T-helper 22 cell (primary cell): Measurements from ENCODE around the gene ALDH1A3.

Experiments
- DNase-seq: peaks from one replicate; pipeline ENCODE4 v3.0.0-alpha.2; 2020; ENCODE audit warnings: low read depth

ALDH1A3 gene

DNA sequence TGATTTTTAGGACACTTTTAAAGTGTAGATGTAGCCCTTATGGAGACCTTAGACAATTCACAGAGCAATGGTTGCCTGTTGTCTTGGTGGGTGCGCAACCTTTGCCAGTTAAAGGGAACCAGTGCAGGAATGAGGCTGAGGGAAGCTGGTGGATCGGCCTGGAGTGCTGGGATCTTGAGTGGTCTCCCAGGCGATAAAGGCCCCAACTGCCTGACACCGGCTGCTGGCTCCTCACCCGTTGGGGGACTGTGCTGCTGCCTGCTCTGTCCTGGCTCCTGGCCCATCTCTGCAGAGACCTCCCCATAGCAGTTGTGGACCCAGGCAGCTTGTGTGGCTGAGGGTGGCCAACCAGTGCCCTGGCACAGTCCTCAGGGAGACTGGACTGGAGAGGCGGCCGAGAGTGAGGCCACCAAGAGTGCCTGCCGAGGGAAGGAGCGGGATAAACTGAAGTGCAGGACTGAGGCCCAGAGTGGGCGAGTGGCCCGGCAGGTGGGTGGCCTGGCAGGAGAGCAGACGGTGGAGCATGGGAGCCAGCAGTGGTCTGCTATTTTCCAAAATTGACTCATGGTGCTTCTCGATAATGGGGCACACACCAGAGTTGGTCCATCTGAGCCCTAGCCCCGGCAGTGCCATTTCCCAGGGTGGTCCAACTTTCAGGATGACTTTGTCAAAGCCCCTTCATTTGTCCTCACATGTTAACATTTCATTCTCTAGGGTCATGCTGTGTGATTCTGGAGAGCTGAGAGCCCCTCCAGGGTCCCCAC is 2.1 kb downstream of the ALDH1A3 start:
- DNase-seq: no peak

DNA sequence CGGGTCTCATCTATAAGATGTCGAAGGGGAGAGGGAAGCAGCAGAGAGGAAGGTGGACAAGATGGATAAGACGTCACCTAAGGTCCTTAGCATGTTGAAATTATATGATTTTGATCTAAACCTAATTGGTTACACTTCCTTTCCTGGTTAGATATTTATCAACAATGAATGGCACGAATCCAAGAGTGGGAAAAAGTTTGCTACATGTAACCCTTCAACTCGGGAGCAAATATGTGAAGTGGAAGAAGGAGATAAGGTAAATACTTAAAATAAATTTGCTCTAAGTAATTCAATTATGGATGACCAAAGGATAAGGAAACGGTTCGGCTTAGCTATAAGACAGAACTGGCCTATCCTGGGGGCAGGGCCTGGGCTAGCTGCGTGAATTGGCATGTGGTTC is 5.5 kb downstream of the ALDH1A3 start:
- no peak for DNase-seq

DNA sequence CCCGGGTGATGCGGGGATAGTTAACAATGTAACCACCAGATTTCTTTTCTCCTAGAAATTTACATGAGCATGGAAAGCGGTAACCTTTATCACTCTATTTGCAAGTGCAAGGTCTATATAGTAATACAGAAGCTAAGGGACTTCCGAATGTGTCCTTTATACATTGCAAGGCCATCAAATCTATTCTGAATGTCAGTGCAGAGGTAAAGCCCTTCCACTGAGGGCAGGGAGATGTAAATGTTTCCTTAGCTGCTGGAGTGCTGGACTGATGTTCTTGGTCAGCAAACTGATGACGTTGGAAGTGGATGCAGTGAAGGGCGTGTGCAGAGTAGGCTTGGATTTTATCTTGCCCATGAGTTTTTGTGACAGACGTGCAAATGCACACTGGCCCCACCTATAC is 6.2 kb downstream of the ALDH1A3 start:
- no peak for DNase-seq

DNA sequence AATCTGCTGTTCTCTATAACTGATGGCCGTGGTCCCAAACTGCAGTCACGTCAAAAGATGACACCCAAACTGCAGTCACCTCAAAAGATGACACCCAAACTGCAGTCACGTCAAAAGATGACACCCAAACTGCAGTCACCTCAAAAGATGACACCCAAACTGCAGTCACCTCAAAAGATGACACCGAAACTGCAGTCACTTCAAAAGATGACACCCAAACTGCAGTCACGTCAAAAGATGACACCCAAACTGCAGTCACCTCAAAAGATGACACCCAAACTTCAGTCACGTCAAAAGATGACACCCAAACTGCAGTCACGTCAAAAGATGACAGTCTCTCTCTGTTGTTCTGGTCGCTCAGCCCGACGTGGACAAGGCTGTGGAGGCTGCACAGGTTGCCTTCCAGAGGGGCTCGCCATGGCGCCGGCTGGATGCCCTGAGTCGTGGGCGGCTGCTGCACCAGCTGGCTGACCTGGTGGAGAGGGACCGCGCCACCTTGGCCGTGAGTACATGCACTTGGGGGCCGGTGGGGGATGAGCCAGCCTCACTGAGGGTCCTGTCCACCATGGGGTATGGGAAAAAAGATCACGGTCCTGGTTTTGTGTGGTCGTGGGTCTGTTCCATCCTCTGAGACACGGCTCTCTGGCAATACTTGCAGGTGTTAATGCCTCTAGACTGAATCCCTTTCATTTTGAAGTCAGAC is 7.7 kb downstream of the ALDH1A3 start:
- DNase-seq: no peak

DNA sequence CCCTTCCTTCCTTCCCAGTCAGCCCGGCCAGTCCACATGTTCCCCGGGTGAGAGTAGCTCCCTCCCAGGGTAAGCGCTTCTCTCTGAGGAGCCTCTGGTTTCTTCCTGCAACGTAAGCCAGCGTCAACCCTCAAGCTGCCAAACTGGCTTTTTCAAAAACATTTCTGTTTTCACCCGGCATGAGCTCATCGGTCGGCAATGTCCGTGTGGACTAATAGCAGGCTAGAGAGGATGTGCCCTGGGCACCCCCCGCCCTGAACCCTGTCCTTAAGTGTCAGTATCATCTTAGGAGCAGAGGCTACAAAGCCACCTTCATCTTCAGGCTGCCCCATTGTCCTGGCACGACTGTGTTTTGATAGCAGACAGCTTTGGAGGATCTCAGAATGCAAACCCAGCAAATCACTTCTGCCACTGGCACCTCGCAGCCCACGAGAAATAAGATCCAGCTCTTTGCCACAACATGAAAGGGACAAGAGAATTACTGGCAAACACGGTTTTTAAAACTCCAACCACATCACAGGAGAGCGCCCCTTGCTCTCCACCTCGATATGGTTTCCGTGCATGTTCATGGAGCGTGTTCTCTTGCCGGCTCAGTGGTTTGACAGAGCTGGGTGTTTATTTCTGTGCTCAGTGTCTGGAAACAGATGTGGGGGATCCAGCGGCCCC is 9.9 kb downstream of the ALDH1A3 start:
- no peak for DNase-seq

DNA sequence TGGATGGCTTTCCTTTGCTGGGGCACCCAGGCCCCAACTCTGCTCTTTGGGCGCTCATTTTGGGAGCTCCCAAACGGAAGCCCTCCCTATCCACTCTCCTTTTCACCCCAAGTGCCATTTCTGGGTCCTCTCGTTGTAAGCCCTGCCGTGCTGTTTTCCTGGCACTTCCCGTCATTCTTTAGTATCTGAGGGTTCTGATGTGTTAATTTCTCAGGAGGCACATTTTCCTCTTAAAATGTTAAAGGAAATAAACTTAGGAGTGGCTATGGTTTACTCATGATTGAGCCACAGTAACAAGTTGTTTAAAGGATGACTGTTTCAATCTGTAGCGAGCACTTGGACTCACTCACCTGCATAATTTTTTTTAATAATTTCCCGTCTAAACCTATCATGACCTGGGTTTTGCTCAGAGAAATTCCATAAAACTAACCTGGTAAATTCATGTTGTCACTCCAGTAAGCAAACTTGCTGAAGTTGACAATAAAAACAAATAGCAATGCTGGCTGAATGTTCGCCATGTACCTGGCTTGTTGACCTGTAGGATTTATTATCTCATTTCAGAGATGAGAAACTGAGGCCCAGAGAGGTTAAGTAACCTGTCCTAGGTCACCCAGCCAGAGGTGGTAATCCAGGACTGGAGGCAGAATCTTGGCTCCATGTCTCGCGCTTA is 10.6 kb downstream of the ALDH1A3 start:
- DNase-seq: no peak

DNA sequence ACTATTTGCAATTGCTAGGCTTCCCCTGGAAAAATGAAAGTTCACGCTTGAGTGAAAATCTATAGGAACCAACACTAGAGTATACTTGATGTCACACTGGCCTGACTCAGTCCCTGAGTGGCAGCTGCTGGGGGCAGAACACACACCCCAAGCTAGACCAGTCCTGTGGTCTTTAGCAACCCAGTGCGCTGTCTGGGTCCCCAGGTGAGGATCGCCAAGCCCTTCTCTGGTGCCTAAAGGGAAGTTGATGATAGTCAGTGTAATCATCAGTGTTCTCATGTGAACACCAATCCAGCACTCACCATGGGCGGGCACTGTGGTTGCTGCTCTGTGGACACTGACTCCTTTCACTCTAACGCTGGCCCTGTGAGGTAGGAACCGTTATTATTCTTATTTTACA is 11.2 kb downstream of the ALDH1A3 start:
- DNase-seq: no peak

DNA sequence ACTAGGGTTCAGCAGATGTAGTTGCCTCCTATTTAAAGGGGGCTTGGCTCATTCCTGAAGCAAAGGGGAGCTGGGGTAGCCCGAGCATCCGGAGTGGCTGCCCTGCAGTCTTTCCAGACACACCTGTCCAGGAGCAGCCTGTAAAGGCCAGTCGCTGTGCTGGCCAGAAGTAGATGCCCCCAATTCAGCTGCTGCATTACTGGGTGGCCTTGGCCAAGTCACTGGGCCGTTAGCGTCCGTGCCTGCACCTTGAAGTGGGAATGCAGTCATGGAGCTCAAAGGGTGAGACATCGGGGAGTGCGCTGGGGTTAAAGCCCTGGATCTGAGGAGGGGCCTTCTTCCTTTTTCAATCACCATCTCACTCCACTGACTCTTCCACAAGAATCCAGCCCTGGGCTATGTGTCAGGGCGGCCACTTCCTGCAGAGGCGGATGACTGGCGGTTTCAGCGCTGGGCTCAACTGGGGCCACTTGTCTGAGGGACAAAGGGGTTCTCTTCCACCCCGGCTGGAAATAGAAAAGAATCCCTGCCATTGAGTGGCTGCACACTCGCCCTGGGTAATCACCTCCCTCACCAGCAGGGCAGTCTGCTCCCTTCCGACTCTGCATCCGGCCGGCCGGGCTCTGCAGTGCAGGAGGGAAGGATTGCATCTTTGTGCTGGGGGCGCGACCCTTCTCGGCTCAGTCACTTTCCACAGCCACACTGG is 11.8 kb downstream of the ALDH1A3 start:
- DNase-seq: no peak

DNA sequence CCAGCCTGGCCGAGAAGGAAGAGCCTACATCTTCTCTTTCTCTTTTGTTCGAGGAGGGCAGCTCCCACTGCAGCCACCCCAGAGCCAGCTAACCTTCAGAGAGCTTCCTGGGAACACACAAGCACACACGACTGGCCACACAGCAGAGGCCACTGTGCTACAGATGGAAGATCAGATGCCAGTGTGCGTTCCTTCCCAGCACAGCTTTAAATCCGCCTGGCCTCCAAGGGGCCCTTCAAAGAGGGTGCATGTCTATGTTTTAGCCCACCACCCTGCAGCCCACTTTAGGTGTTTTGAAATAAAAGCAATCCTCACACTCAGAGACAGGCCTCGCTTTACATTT is 12.4 kb downstream of the ALDH1A3 start:
- DNase-seq: no peak

DNA sequence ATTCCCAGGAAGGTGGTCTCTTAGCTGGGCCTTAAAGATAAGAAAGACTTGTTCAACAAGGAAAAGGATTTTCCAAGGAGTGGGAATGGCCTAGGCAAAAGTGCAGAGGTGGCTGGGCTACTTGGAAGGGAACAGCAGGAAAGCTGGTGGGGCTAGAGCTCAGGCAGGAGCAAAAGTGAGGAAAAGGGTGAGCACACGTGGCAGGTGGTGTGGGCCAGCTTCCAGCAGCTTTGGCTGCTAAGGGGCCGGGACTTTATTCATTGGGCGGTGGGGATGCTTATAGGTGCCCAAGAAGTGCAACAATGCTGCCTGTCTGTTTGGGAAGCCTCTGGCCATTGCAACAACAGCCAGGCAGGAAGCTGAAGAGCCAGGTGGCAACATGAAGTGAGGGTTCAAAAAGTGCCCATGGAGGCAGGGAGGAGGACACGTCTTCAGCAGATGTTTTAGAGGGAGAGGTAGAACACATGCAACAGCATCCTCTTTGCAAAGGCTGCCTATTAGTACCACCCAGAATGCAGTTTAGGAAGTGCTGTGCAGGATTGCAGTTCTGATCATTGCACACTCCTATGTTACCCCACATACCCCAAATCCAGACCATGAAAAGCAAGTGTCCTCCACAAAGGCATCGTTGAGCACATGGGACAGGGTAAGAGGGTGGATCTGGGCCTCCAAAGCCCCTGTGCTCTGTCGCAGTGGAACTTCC is 13.8 kb downstream of the ALDH1A3 start:
- no peak for DNase-seq

DNA sequence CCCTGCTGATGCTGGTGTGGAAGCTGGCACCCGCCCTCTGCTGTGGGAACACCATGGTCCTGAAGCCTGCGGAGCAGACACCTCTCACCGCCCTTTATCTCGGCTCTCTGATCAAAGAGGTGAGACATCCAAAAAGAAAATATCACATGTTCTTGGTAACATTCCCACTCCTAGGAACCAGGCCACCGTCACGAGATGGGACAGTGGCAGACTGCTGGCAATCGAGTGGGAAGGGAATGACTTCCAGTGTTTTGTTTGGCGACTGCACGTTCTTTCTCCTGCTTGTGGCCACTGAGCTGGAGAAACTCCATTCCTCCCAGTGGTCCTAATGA is 14.3 kb downstream of the ALDH1A3 start:
- DNase-seq: no peak

DNA sequence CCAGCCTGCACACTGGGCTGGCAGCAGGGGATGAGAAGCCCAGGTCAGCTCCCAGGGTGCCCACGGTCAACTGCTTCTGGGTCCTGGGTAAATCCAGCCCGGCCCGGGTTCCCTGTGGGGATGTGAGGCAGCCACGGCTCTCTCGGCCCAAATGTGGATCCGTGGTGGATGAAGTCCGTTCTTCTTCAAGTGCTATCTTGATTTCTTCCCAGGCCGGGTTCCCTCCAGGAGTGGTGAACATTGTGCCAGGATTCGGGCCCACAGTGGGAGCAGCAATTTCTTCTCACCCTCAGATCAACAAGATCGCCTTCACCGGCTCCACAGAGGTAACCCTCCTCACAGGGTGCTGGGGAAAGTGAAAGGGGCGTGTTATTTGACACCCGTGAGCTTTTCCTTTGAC is 16.1 kb downstream of the ALDH1A3 start:
- no peak for DNase-seq

DNA sequence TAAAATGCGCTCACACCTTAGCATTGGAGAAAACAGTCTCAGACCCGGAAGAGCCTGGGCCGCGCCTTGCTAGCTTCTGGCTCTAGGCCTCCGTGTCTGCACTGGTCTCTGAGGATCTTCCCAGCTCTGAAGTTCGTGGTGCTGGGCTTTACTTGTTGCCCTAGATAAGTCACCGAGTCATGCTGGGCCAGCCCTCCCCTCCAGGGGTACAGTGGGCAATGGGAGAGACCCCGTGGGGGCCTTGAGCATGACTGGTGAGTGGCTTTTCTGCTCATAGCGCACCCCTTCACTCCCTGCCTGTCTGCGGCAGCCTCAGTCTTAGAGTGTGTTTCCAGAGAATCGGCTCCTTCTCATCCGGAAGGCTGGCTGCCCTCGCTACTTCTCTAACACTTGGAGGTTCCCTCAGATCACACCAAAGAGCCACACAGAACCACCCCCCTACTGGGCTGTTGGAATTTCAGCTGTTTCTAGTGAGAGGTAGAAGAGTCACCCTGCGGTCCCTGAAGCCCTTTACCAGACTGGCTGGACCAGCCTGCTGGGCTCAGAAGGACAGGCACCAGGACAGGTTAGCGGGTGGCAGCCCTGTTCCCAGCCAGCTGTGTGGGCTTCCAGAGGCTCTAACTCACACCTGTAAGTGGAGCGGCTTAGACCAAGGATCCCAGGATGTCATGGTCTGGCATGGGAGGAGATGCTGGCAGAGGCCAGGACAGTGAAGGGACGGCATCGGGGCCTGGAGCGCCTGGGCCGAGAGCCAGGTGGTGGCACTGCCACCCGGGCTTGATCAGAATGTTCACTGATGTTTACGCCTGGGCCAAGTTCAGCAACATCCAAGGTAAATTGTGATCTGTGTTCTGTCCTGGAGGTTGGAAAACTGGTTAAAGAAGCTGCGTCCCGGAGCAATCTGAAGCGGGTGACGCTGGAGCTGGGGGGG is 17.9 kb downstream of the ALDH1A3 start:
- no peak for DNase-seq

DNA sequence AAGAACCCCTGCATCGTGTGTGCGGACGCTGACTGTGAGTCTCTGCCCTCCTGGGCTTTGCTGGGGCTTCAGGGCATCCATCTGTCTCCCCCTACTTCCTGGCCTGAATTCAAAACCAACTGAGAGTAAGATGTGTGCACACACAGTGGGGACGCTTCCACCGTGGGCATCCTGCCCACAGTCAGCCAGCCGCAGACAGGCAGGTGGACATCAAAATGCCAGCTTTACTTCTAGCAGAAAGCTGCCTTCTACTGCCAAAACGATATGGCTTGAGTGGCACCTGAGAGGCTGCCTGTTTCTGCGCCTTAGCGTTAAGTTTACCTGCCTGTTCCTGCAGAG is 18.5 kb downstream of the ALDH1A3 start:
- DNase-seq: no peak

DNA sequence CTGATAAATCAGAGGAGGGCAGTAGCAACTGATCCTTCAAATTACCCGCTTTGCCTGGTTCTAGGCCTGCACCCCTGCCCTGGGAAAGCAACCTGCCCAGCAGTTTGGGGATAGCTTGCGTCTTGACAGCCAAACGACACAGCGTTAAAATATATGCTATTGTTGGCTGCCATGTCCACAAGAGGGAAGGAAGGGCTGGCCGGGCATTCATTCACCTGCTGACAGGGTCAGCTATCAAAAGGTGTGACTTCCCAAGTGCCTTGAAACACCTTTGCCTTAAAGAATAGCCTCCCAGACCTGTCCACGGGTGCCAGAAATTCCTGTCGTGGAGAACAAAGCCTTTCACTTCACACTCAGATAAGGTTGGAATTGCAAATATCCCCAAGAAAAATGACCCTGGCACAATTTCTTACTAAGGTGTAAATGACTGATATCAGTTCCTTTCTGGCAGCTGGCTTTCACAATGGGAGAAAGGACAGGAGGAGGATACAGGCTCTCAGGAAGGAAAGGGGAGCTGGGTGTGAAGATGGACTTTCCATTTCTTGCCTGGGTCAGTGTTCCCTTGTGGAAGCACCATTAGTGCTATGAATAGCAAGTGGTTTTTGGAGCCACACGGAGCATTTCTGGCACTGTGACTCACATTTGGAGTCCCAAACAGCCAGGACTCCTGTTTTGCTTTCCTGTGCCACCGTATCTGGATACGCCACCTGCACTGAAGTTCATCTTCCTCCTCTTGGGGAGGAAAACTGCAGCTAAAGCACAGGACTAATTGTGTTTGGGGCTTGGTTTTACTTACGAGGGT is 19.2 kb downstream of the ALDH1A3 start:
- no peak for DNase-seq

DNA sequence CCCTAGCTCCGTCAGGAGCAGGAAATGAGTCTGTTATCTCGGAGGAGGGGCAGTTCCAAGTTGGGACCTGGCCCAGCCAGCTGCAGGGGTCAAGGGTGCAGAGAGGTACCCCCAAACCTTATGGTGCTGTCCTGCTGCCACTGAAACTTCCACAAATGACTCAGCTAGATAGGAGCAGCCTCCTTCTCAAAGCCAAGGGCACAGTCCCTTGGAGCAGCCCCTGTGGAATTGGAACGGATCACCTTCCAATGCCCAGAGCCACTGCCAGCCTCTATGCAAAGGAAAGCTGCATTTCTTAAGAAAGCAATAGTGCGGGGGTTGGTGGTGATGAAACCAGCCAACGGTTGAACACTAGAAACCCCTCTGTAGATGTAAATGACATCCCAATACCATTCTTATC is 20.0 kb downstream of the ALDH1A3 start:
- no peak for DNase-seq

DNA sequence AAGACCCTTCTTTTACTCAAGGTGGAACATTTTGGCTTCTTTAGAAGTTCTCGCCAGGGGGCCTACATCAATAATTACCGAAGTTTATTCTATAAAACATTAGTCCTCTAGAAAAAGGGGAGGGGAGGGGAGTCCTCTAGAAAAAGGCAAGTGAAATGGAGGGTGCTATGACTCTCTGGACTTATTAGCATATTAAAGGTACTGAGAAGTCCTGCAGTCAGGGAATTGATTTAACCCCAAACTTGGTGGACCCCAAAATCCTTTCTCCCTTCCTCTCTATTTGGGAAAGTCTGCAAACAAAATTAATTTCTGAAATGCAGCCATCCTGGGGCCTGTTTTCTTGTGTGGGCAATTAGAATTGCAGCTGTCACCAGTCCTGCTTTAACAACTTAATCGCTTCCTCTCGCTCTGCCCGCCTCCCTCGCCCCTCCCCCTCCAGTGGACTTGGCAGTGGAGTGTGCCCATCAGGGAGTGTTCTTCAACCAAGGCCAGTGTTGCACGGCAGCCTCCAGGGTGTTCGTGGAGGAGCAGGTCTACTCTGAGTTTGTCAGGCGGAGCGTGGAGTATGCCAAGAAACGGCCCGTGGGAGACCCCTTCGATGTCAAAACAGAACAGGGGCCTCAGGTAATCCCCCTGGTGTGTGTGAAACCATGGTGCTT is 20.6 kb downstream of the ALDH1A3 start:
- DNase-seq: no peak

DNA sequence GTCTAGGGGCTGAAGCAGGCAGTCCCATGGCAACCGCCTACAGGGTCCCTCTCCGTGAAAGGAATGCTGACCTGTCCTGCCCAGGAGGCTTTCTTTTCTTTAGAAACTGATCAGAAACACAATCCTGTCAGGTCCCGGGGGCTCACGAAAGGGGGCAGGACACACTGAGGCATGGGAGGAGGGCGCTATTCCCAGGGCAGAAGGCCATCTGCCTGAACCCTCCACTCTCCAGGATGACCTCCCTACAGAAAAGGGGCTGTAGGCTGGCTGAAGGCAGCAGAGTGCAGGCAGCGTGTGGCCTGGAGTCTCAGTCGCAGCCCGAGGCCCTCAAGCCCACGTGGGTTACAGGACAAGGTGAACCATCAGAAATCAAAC is 21.2 kb downstream of the ALDH1A3 start:
- no peak for DNase-seq

DNA sequence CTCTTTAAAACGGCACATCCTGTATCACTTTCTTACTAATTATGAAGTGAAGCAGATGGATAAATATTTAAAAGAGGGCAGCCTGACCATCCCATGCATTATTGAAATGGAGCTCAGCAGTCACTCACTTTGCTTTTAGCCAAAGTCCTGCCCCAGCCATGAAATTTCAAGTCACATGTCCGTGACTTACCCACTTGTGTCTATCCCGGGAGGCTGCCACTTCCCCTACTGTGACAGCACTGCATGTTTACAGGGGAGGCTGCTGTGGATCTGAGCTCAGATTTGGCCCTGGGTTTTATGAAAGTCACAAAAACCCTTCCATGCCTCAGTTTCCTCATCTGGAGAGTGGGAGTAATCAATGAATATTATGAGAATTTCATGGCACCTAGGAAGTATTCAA is 21.7 kb downstream of the ALDH1A3 start:
- DNase-seq: no peak
